ENCODE results near the gene AUTS2. TPM values are rescaled to one million over a fixed set of nuclear protein-coding genes. Genes with fewer than 3 reads are reported as not detected.

Gene AUTS2
- total and polyA plus RNA-seq, 2 experiments from 2014 or later = 32.0 to 91.0 TPM

- TF ChIP-seq REST (IDR thresholded peaks at IDR 0.05; ENCODE audit: unreplicated experiment) (no peak), ETS1 (IDR thresholded peaks at IDR 0.05) (no peak), NANOG (IDR thresholded peaks at IDR 0.05; ENCODE audit: borderline replicate concordance) (no peak), EZH2phosphoT487 (IDR thresholded peaks at IDR 0.05; ENCODE audit: unreplicated experiment) (no peak), STAT1 (IDR thresholded peaks at IDR 0.05; ENCODE audit: unreplicated experiment) (no peak), CTCF (conservative IDR thresholded peaks at IDR 0.05; ENCODE audit: low read depth in 2 of 2) (no peak), ZNF114 (CRISPR knock-in tag; IDR thresholded peaks at IDR 0.05) (no peak)
Observed at GRCh38 chr7:70314221-70314620, 715.9 kb downstream of the AUTS2 start (continued).

- Histone ChIP-seq H3K27ac (ENCODE audit: low read depth) (no peak overlapping the region), H3K4me2 (no peak overlapping the region), H4K20me1 (replicated peaks; ENCODE audit: insufficient read depth) (no peaks in the 10 kb centered on the region), H3K27me3 (ENCODE audit: insufficient read depth) (no peaks in the 10 kb centered on the region), H2AFZ (no peak overlapping the region), H3K4me1 (ENCODE audit: insufficient read depth) (peaks cover 30% of the 10 kb centered on the region), H3F3A (replicated peaks; ENCODE audit: low read depth) (no peaks in the 10 kb centered on the region), H3K79me2 (replicated peaks; ENCODE audit: insufficient read depth) (no peaks in the 10 kb centered on the region), H3K36me3 (ENCODE audit: insufficient read depth) (no peaks in the 10 kb centered on the region), H3K4me3 (no peak overlapping the region), H3K9me2 (ENCODE audit: insufficient read depth) (0 out of 2 replicates have a peak, but pooled peaks cover 2% of the 10 kb centered on the region)
- Mint-ChIP-seq H3K4me1 (peaks cover 38% of the 10 kb centered on the region), H3K9me3 (no peaks in the 10 kb centered on the region), H3K27me3 (ENCODE audit: insufficient read depth, low read depth, poor library complexity) (peaks cover 2% of the 10 kb centered on the region), H3K36me3 (ENCODE audit: low read depth) (no peaks in the 10 kb centered on the region), H3K27ac (no peak overlapping the region), H3K4me3 (no peak overlapping the region)
- ATAC-seq (no peak), DNase-seq (ENCODE audit: low spot score) (no peak)
- TF ChIP-seq REST (IDR thresholded peaks at IDR 0.05; ENCODE audit: unreplicated experiment) (no peak), CTCF (conservative IDR thresholded peaks at IDR 0.05; ENCODE audit: low read depth in 2 of 2) (no peak), CREB1 (CRISPR knock-in tag; IDR thresholded peaks at IDR 0.05; ENCODE audit: low read depth) (no peak), ZNF114 (CRISPR knock-in tag; IDR thresholded peaks at IDR 0.05) (no peak), JUNB (IDR thresholded peaks at IDR 0.05; ENCODE audit: unreplicated experiment) (no peak), EZH2 (IDR thresholded peaks at IDR 0.05; ENCODE audit: low read depth, unreplicated experiment) (no peak), ETS1 (IDR thresholded peaks at IDR 0.05) (no peak), POLR2AphosphoS5 (IDR thresholded peaks at IDR 0.05; ENCODE audit: low read depth) (no peak), STAT1 (IDR thresholded peaks at IDR 0.05; ENCODE audit: unreplicated experiment) (no peak)
Observed at GRCh38 chr7:70316745-70317144, 718.5 kb downstream of the AUTS2 start.

All from GM23338 (cell line).